ENCODE data around the gene ZNF714.

ZNF714 gene

GRCh38 chr19:21143428-21143827 lies 61.4 kb downstream of the ZNF714 start:
- no peak for DNase-seq
- Histone ChIP-seq H3K36me3 (replicated peaks) (peaks cover 4% of the 10 kb centered on the region), H3K27me3 (replicated peaks) (no peaks in the 10 kb centered on the region), H3K27ac (no peak overlapping the region), H3K4me3 (ENCODE audit: low read depth, low read length) (no peak overlapping the region)
- no peak for TF ChIP-seq CTCF (IDR thresholded peaks at IDR 0.05; ENCODE audit: low read depth, low read length, missing control alignments)
- in situ Hi-C loops (cut with HindIII; ENCODE audit: low pct_ligation_motif_present, low sequenced_read_pairs) = no loop called here

DNA sequence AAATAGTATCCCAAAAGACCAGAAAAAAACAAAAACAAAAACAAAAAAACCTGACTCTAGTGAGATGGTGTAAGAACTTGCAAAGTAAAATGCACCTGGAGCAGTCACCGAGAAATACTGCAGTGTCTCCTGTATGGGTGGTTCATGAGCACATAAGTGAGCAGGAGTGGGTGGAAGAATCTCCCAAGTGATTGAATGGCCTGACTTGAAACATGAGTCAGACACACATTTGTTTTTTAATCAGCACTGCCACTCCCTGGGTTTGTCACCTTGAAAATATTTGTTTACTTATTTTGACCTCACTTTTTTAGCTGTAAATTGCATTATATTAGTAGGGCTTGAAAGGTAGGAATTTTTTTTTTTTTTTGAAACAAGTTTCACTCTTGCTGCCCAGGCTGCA lies 61.9 kb downstream of the ZNF714 start:
- H3K27ac ChIP-seq = no peak overlapping the region
- TF ChIP-seq CTCF (IDR thresholded peaks at IDR 0.05; ENCODE audit: low read depth, low read length, missing control alignments) = no peak
- in situ Hi-C loops (cut with HindIII; ENCODE audit: low pct_ligation_motif_present, low sequenced_read_pairs) = no loop called here

DNA sequence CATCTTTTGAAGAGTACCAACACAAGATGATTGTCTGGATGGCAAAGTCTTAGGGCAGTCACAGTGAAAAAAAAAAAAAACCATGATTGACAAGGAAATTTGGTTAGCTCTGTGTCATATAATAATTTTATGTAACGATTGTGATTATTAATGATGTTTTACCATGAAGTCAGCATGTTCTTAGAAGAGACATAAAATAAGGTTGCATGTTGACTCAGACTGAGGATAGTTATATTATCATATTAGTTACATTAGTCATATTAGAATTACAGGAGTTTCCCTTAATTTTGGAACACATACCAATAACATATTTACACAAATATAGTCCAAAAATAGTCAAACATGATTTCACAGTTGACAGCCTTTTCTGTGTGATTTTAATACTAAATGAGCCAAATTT lies 65.5 kb downstream of the ZNF714 start:
- DNase-seq = no peak
- Histone ChIP-seq H3K27ac (no peak overlapping the region), H3K27me3 (replicated peaks) (no peaks in the 10 kb centered on the region), H3K36me3 (replicated peaks) (peaks cover 10% of the 10 kb centered on the region), H3K4me3 (ENCODE audit: low read depth, low read length) (no peak overlapping the region)
- in situ Hi-C loops (cut with HindIII; ENCODE audit: low pct_ligation_motif_present, low sequenced_read_pairs) = no loop called here
- TF ChIP-seq CTCF (IDR thresholded peaks at IDR 0.05; ENCODE audit: low read depth, low read length, missing control alignments) = no peak

More for the DNA sequence above, 61.9 kb downstream of the ZNF714 start:
- Histone ChIP-seq H3K4me3 (ENCODE audit: low read depth, low read length) (no peak overlapping the region), H3K36me3 (replicated peaks) (peaks cover 4% of the 10 kb centered on the region), H3K27me3 (replicated peaks) (no peaks in the 10 kb centered on the region)
- no peak for DNase-seq

- DNase-seq = no peak
- Histone ChIP-seq H3K27ac (no peak overlapping the region), H3K4me3 (ENCODE audit: low read depth, low read length) (no peak overlapping the region), H3K36me3 (replicated peaks) (peaks cover 10% of the 10 kb centered on the region), H3K27me3 (replicated peaks) (no peaks in the 10 kb centered on the region)
- no peak for TF ChIP-seq CTCF (IDR thresholded peaks at IDR 0.05; ENCODE audit: low read depth, low read length, missing control alignments)
- in situ Hi-C loops (cut with HindIII; ENCODE audit: low pct_ligation_motif_present, low sequenced_read_pairs) = no loop called here
Observed at GRCh38 chr19:21148681-21149080, 66.7 kb downstream of the ZNF714 start.

DNA sequence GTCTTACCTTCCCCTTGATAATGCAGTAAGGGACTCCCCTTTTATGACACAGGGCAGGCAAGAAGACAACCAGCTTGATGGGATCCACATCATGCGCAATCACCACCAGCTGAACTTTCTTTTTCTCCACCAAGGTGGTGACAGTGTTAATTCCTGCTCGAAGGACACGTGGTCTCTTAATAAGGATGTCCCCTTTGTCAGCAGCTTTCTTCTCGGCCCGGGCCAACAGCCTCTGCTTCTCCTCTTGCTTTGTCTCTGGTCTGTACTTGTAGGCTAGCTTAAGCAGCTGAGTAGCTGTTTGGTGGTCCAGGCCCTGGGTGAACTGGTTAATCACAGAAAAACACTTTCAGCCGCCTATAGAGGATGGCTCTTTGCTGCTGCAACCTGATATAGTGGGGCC lies 67.9 kb downstream of the ZNF714 start:
- no peak for TF ChIP-seq CTCF (IDR thresholded peaks at IDR 0.05; ENCODE audit: low read depth, low read length, missing control alignments)
- peaks cover 10% of the 10 kb centered on the region for H3K36me3 ChIP-seq (replicated peaks)
- DNase-seq = no peak
- H3K27me3 ChIP-seq (replicated peaks) = no peaks in the 10 kb centered on the region
- no peak overlapping the region for H3K27ac ChIP-seq
- H3K4me3 ChIP-seq (ENCODE audit: low read depth, low read length) = no peak overlapping the region
- in situ Hi-C loops (cut with HindIII; ENCODE audit: low pct_ligation_motif_present, low sequenced_read_pairs) = no loop called here

GRCh38 chr19:21151460-21151859 lies 69.5 kb downstream of the ZNF714 start:
- Histone ChIP-seq H3K4me3 (ENCODE audit: low read depth, low read length) (no peak overlapping the region), H3K27ac (no peak overlapping the region), H3K27me3 (replicated peaks) (no peaks in the 10 kb centered on the region), H3K36me3 (replicated peaks) (peaks cover 10% of the 10 kb centered on the region)
- in situ Hi-C loops (cut with HindIII; ENCODE audit: low pct_ligation_motif_present, low sequenced_read_pairs) = no loop called here
- DNase-seq = no peak
- no peak for TF ChIP-seq CTCF (IDR thresholded peaks at IDR 0.05; ENCODE audit: low read depth, low read length, missing control alignments)

Measured in brain microvascular endothelial cell (primary cell).